ENCODE data around the gene TMEM255B.

DNA sequence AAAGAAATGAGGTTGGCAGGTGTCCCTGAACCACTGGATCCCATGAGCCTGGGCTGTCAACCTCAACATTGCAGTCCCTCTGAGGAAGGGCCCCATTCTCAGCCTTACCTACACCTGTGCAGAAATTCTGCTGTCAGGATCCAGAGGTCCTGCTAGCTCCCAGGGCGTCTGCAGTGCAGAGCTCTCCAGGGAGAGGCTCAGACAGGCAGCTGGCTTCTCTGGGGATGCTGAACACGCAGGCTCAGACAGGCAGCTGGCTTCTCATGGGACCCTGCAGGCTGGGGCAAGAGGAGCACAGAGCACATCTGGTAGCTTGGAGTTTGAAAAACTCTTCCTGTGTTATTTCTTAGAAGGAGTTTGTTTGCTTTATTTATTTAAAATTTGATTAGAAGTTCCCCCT is 50.9 kb downstream of the TMEM255B start:
- TF ChIP-seq, protein P1, sequence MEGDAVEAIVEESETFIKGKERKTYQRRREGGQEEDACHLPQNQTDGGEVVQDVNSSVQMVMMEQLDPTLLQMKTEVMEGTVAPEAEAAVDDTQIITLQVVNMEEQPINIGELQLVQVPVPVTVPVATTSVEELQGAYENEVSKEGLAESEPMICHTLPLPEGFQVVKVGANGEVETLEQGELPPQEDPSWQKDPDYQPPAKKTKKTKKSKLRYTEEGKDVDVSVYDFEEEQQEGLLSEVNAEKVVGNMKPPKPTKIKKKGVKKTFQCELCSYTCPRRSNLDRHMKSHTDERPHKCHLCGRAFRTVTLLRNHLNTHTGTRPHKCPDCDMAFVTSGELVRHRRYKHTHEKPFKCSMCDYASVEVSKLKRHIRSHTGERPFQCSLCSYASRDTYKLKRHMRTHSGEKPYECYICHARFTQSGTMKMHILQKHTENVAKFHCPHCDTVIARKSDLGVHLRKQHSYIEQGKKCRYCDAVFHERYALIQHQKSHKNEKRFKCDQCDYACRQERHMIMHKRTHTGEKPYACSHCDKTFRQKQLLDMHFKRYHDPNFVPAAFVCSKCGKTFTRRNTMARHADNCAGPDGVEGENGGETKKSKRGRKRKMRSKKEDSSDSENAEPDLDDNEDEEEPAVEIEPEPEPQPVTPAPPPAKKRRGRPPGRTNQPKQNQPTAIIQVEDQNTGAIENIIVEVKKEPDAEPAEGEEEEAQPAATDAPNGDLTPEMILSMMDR (conservative IDR thresholded peaks at IDR 0.05; ENCODE audit: low read length) = no peak
- TF ChIP-seq EZH2phosphoT487 (IDR thresholded peaks at IDR 0.05; ENCODE audit: borderline replicate concordance) = no peak
